ENCODE data around the gene ECE1. TPM values are rescaled to one million over a fixed set of nuclear protein-coding genes. Genes with fewer than 3 reads are reported as not detected.

The ECE1 gene
- total and polyA plus RNA-seq, 2 experiments from 2014 or later, result 82.3 to 100 TPM

- no peaks in the 10 kb centered on the region for H3K27me3 ChIP-seq (replicated peaks; ENCODE audit: insufficient read depth)
- no peak for DNase-seq
- H3K9me2 ChIP-seq (ENCODE audit: insufficient read depth), result no peaks in the 10 kb centered on the region
- TF ChIP-seq EZH2 (IDR thresholded peaks at IDR 0.05; ENCODE audit: insufficient read depth, poor library complexity, severe bottlenecking) (no peak), EZH2phosphoT487 (IDR thresholded peaks at IDR 0.05; ENCODE audit: insufficient read depth, low read depth) (no peak)
- no peaks in the 10 kb centered on the region for H3K79me2 ChIP-seq (ENCODE audit: insufficient read depth)
- H3K9ac ChIP-seq, result no peak overlapping the region
- H3K4me3 ChIP-seq, result no peak overlapping the region
- H3K4me1 ChIP-seq (ENCODE audit: insufficient read depth), result peaks cover 12% of the 10 kb centered on the region
- H3F3A ChIP-seq (ENCODE audit: insufficient read depth), result peaks cover 7% of the 10 kb centered on the region
- no peak overlapping the region for H3K27ac ChIP-seq
- H3K36me3 ChIP-seq (ENCODE audit: low read depth), result peaks cover 23% of the 10 kb centered on the region
- no peaks in the 10 kb centered on the region for H4K20me1 ChIP-seq (ENCODE audit: insufficient read depth)
- 94 to 95% methylated on average over 14 of the region's 14 CpGs for WGBS, 2 experiments (ENCODE audit: low coverage in 1 of 2, low lambda C conversion rate in 2 of 2, missing lambda C conversion rate in 2 of 2)
- no peak overlapping the region for H3K4me2 ChIP-seq (ENCODE audit: unreplicated experiment)
- H2AFZ ChIP-seq, result no peak overlapping the region
- H3K9me3 ChIP-seq (ENCODE audit: low read depth), result no peaks in the 10 kb centered on the region
- in situ Hi-C loops (cut with MboI), result loop anchor here (25.0 kb wide), 1 partner anchor 239 kb away; no protein-coding TSS in a partner anchor
These were observed 42.2 kb downstream of the ECE1 start for GRCh38 chr1:21247892-21248715.

- in situ Hi-C loops (cut with MboI), result loop anchor here (25.0 kb wide), 1 partner anchor 240 kb away; no protein-coding TSS in a partner anchor
- H3K4me3 ChIP-seq, result no peak overlapping the region
- 94 to 96% methylated on average over 20 of the region's 20 CpGs for WGBS, 2 experiments (ENCODE audit: low coverage in 1 of 2, low lambda C conversion rate in 2 of 2, missing lambda C conversion rate in 2 of 2)
- H3F3A ChIP-seq (ENCODE audit: insufficient read depth), result peaks cover 7% of the 10 kb centered on the region
- no peaks in the 10 kb centered on the region for H4K20me1 ChIP-seq (ENCODE audit: insufficient read depth)
- H3K4me2 ChIP-seq (ENCODE audit: unreplicated experiment), result no peak overlapping the region
- H3K27ac ChIP-seq, result no peak overlapping the region
- peaks cover 27% of the 10 kb centered on the region for H3K36me3 ChIP-seq (ENCODE audit: low read depth)
- no peak overlapping the region for H2AFZ ChIP-seq
- DNase-seq, result no peak
- peaks cover 6% of the 10 kb centered on the region for H3K4me1 ChIP-seq (ENCODE audit: insufficient read depth)
- no peaks in the 10 kb centered on the region for H3K79me2 ChIP-seq (ENCODE audit: insufficient read depth)
- H3K9me3 ChIP-seq (ENCODE audit: low read depth), result no peaks in the 10 kb centered on the region
- no peaks in the 10 kb centered on the region for H3K9me2 ChIP-seq (ENCODE audit: insufficient read depth)
- H3K9ac ChIP-seq, result no peak overlapping the region
- TF ChIP-seq EZH2phosphoT487 (IDR thresholded peaks at IDR 0.05; ENCODE audit: insufficient read depth, low read depth), result no peak
- no peak for TF ChIP-seq EZH2 (IDR thresholded peaks at IDR 0.05; ENCODE audit: insufficient read depth, poor library complexity, severe bottlenecking)
- H3K27me3 ChIP-seq (replicated peaks; ENCODE audit: insufficient read depth), result no peaks in the 10 kb centered on the region
These were observed 43.2 kb downstream of the ECE1 start for GRCh38 chr1:21246905-21247642.

GRCh38 chr1:21245688-21246229, 44.5 kb downstream of the ECE1 start:
- no peaks in the 10 kb centered on the region for H3K27me3 ChIP-seq (replicated peaks; ENCODE audit: insufficient read depth)
- H3F3A ChIP-seq (ENCODE audit: insufficient read depth), result no peaks in the 10 kb centered on the region
- no peak overlapping the region for H3K4me2 ChIP-seq (ENCODE audit: unreplicated experiment)
- DNase-seq, result no peak
- H3K36me3 ChIP-seq (ENCODE audit: low read depth), result peaks cover 28% of the 10 kb centered on the region
- H3K79me2 ChIP-seq (ENCODE audit: insufficient read depth), result no peaks in the 10 kb centered on the region
- H2AFZ ChIP-seq, result no peak overlapping the region
- no peak overlapping the region for H3K9ac ChIP-seq
- H3K9me3 ChIP-seq (ENCODE audit: low read depth), result no peaks in the 10 kb centered on the region
- H4K20me1 ChIP-seq (ENCODE audit: insufficient read depth), result no peaks in the 10 kb centered on the region; the same call in 1 of the 2 replicates
- WGBS, 2 experiments (ENCODE audit: low coverage in 1 of 2, low lambda C conversion rate in 2 of 2, missing lambda C conversion rate in 2 of 2), result 96 to 98% methylated on average over 4 of the region's 4 CpGs
- no peaks in the 10 kb centered on the region for H3K4me1 ChIP-seq (ENCODE audit: insufficient read depth)
- H3K4me3 ChIP-seq, result no peak overlapping the region
- H3K9me2 ChIP-seq (ENCODE audit: insufficient read depth), result no peaks in the 10 kb centered on the region
- no peak for TF ChIP-seq EZH2 (IDR thresholded peaks at IDR 0.05; ENCODE audit: insufficient read depth, poor library complexity, severe bottlenecking)
- no peak overlapping the region for H3K27ac ChIP-seq
- in situ Hi-C loops (cut with MboI), result loop anchor here (25.0 kb wide), 1 partner anchor 242 kb away; no protein-coding TSS in a partner anchor

- in situ Hi-C loops (cut with MboI), result loop anchor here (25.0 kb wide), 1 partner anchor 242 kb away; no protein-coding TSS in a partner anchor
- Histone ChIP-seq H3K9me2 (ENCODE audit: insufficient read depth) (no peaks in the 10 kb centered on the region), H3K4me2 (ENCODE audit: unreplicated experiment) (no peak overlapping the region), H2AFZ (no peak overlapping the region), H3K9me3 (ENCODE audit: low read depth) (no peaks in the 10 kb centered on the region), H4K20me1 (ENCODE audit: insufficient read depth) (no peaks in the 10 kb centered on the region; the same call in 1 of the 2 replicates), H3K27me3 (replicated peaks; ENCODE audit: insufficient read depth) (no peaks in the 10 kb centered on the region), H3K27ac (no peak overlapping the region), H3K4me1 (ENCODE audit: insufficient read depth) (no peaks in the 10 kb centered on the region), H3F3A (ENCODE audit: insufficient read depth) (no peaks in the 10 kb centered on the region; the same call in 1 of the 2 replicates), H3K36me3 (ENCODE audit: low read depth) (peaks cover 28% of the 10 kb centered on the region), H3K4me3 (no peak overlapping the region), H3K79me2 (ENCODE audit: insufficient read depth) (no peaks in the 10 kb centered on the region), H3K9ac (no peak overlapping the region)
- no peak for DNase-seq
- TF ChIP-seq EZH2phosphoT487 (IDR thresholded peaks at IDR 0.05; ENCODE audit: insufficient read depth, low read depth) (no peak), EZH2 (IDR thresholded peaks at IDR 0.05; ENCODE audit: insufficient read depth, poor library complexity, severe bottlenecking) (no peak)
- WGBS, 2 experiments (ENCODE audit: low coverage in 1 of 2, low lambda C conversion rate in 2 of 2, missing lambda C conversion rate in 2 of 2), result 90 to 91% methylated on average over 11 of the region's 11 CpGs
These were observed 45.1 kb downstream of the ECE1 start for GRCh38 chr1:21244986-21245687.
